Transverse colon (tissue), 4 donors: ENCODE measurements around the gene CEP83. TPM values are rescaled to one million over a fixed set of nuclear protein-coding genes. Genes with fewer than 3 reads are reported as not detected.

Experiments
- DNase-seq: peaks from one replicate; pipeline ENCODE4 v3.0.0-alpha.2; 2019
- H3K27ac ChIP-seq, 4 donors: fragments of 200-600 bp; sonication (generic); 2 replicates each; pipeline ENCODE4 v1.5.1; 2016 to 2018; ENCODE audit warnings: inconsistent platforms in 4 of 4
- H3K27me3 ChIP-seq: fragments of 200-600 bp; sonication (generic); 2 replicates; pipeline ENCODE4 v1.5.1; 2017; ENCODE audit warnings: inconsistent platforms
- H3K36me3 ChIP-seq, 4 donors: fragments of 200-600 bp; sonication (generic); 2 replicates each; pipeline ENCODE4 v1.5.1; 2017 to 2019; ENCODE audit warnings: inconsistent platforms in 4 of 4
- H3K4me1 ChIP-seq, 4 donors: fragments of 200-600 bp; sonication (generic); 2 replicates each; pipeline ENCODE4 v1.5.1; 2017 to 2020; ENCODE audit warnings: inconsistent platforms in 4 of 4
- H3K4me3 ChIP-seq, 4 donors: fragments of 200-600 bp; sonication (generic); 1 replicate in 1 of 4; 2 replicates in 3 of 4; pipeline versions ENCODE4 v1.5.1 to v1.6.1; 2017 to 2019; ENCODE audit warnings: inconsistent platforms in 4 of 4
- H3K9me3 ChIP-seq, 2 donors: fragments of 200-600 bp; sonication (generic); 2 replicates each; pipeline ENCODE4 v1.5.1; 2017 to 2019; ENCODE audit warnings: inconsistent platforms in 2 of 2
- CTCF ChIP-seq, 5 experiments: fragments of 200-600 bp in 3 of 5; fragments of 450-650 bp in 2 of 5; sonication (generic) in 3 of 5; IDR thresholded peaks; 1 replicate in 2 of 5; 2 replicates in 3 of 5; pipeline ENCODE4 v1.5.1; 2016 to 2017; ENCODE audit warnings: antibody characterized with exemption in 5 of 5, inconsistent platforms in 3 of 5, mild to moderate bottlenecking in 2 of 5, moderate library complexity in 1 of 5
- EP300 ChIP-seq: sonication (generic); formaldehyde crosslinking; IDR thresholded peaks from one replicate; pipeline ENCODE4 v1.6.1; 2017; ENCODE audit warnings: antibody characterized with exemption, low read depth
- POLR2A ChIP-seq: fragments of 450-650 bp; IDR thresholded peaks from one replicate; pipeline ENCODE4 v1.6.1; 2016; ENCODE audit warnings: antibody characterized with exemption, mild to moderate bottlenecking, moderate library complexity
- POLR2AphosphoS5 ChIP-seq, 3 donors: sonication (generic); formaldehyde crosslinking; IDR thresholded peaks; one replicate each; pipeline ENCODE4 v1.6.1; 2016; ENCODE audit warnings: antibody characterized with exemption in 3 of 3
- WGBS, 2 donors: methylation state at CpG; one replicate each; pipeline ENCODE4 v1.1.5; 2018; ENCODE audit warnings: low coverage in 1 of 2; 5-methylcytosine and 5-hydroxymethylcytosine counted together
- in situ Hi-C, 4 donors: fragments of 200-750 bp; cut with MboI; loops; one replicate each; pipeline versions ENCODE4 v1.15.0 to v1.15.1; 2017; ENCODE audit warnings: low sequenced_read_pairs in 3 of 4, low pct_ligation_motif_present in 1 of 4, low pct_unique_long_range_greater_than_20kb in 1 of 4
- intact Hi-C: fragments of 100-400 bp; cut with DNase I; formaldehyde crosslinking; loops from one replicate; pipeline ENCODE4 v1.15.1; 2023; ENCODE audit warnings: low total_unique reads
- total RNA-seq, 4 donors: library from RNA; depleted of rRNA; stranded (reverse); fragments of >200 nt; gene quantifications; one replicate each; pipeline ENCODE4 v1.1.0, GENCODE V29; 2016

Gene CEP83
- total RNA-seq, 4 donors from 2014 or later: 3.0 to 104 (median 17.0) TPM

GRCh38 chr12:94495445-94496115, 35.9 kb upstream of the CEP83 start:
- Histone ChIP-seq H3K9me3 (no peaks in the 10 kb centered on the region), H3K4me3 (no peak overlapping the region), H3K27ac (no peak overlapping the region), H3K4me1 (no peaks in the 10 kb centered on the region), H3K36me3 (no peaks in the 10 kb centered on the region), H3K27me3 (no peaks in the 10 kb centered on the region)
- WGBS, 2 donors: 63 to 70% methylated on average over 2 to 4 of the region's 4 CpGs
- TF ChIP-seq POLR2A (no peak), EP300 (no peak), CTCF (IDR thresholded peaks at IDR 0.05) (no peak), POLR2AphosphoS5 (IDR thresholded peaks at IDR 0.05) (no peak)
- intact Hi-C loops: no loop called here
- no peak for DNase-seq
- in situ Hi-C loops: no loop called here

GRCh38 chr12:94491489-94491888, 31.8 kb upstream of the CEP83 start:
- in situ Hi-C loops (no loop called here), intact Hi-C loops (no loop called here)
- no peaks in the 10 kb centered on the region for H3K27me3 ChIP-seq
- TF ChIP-seq EP300 (no peak), CTCF (IDR thresholded peaks at IDR 0.05) (no peak), POLR2AphosphoS5 (IDR thresholded peaks at IDR 0.05) (no peak), POLR2A (no peak)
- H3K27ac ChIP-seq: no peak overlapping the region
- no peaks in the 10 kb centered on the region for H3K9me3 ChIP-seq
- H3K4me1 ChIP-seq: no peaks in the 10 kb centered on the region
- 66 to 79% methylated on average over 2 of the region's 2 CpGs for WGBS, 2 donors
- no peak overlapping the region for H3K4me3 ChIP-seq
- no peaks in the 10 kb centered on the region for H3K36me3 ChIP-seq
- no peak for DNase-seq

- H3K27me3 ChIP-seq: no peaks in the 10 kb centered on the region
- no peak for DNase-seq
- H3K9me3 ChIP-seq: no peaks in the 10 kb centered on the region
- no peak overlapping the region for H3K27ac ChIP-seq
- in situ Hi-C loops (no loop called here), intact Hi-C loops (no loop called here)
- 22 to 41% methylated on average over 2 of the region's 2 CpGs for WGBS, 2 donors
- no peaks in the 10 kb centered on the region for H3K4me1 ChIP-seq
- no peak overlapping the region for H3K4me3 ChIP-seq
- TF ChIP-seq POLR2A (no peak), POLR2AphosphoS5 (IDR thresholded peaks at IDR 0.05) (no peak), EP300 (no peak), CTCF (IDR thresholded peaks at IDR 0.05) (no peak)
- no peaks in the 10 kb centered on the region for H3K36me3 ChIP-seq
Measured at GRCh38 chr12:94488463-94488862, 28.8 kb upstream of the CEP83 start.

- DNase-seq: no peak
- H3K4me1 ChIP-seq: no peaks in the 10 kb centered on the region
- peaks cover 6% of the 10 kb centered on the region for H3K27me3 ChIP-seq
- H3K4me3 ChIP-seq: no peak overlapping the region
- H3K27ac ChIP-seq: no peak overlapping the region
- no peaks in the 10 kb centered on the region for H3K9me3 ChIP-seq
- no peak for TF ChIP-seq EP300
- TF ChIP-seq POLR2AphosphoS5 (IDR thresholded peaks at IDR 0.05): no peak
- TF ChIP-seq POLR2A: no peak
- no peak for TF ChIP-seq CTCF (IDR thresholded peaks at IDR 0.05)
- WGBS, 2 donors: 38 to 83% methylated on average over 1 of the region's 1 CpG
- in situ Hi-C loops: no loop called here
- no peaks in the 10 kb centered on the region for H3K36me3 ChIP-seq
- intact Hi-C loops: no loop called here
Measured at GRCh38 chr12:94481734-94482133, 22.1 kb upstream of the CEP83 start.
